H9 (cell line): ENCODE measurements around the gene OR4D2. TPM values are rescaled to one million over a fixed set of nuclear protein-coding genes. Genes with fewer than 3 reads are reported as not detected.

Experiments
- DNase-seq: peaks from one replicate; pipeline ENCODE4 v3.0.0-alpha.2; 2017
- H2AFZ ChIP-seq: one replicate; pipeline ENCODE4 v1.6.1; 2013; ENCODE audit warnings: mild to moderate bottlenecking, low read length, control low read depth, moderate library complexity
- H2AK5ac ChIP-seq: 2 replicates; pipeline ENCODE4 v1.6.1; 2013; ENCODE audit warnings: low read length, control low read depth, mixed read lengths; ENCODE audit not compliant: insufficient read length
- H2BK120ac ChIP-seq: one replicate; pipeline ENCODE4 v1.6.1; 2013; ENCODE audit warnings: low read depth, mild to moderate bottlenecking, low read length, control low read depth, inconsistent platforms; ENCODE audit not compliant: poor library complexity, severe bottlenecking
- H2BK12ac ChIP-seq: 2 replicates; pipeline ENCODE4 v1.6.1; 2013; ENCODE audit warnings: low read length, control low read depth, mixed read lengths, low read depth; ENCODE audit not compliant: insufficient read length
- H2BK15ac ChIP-seq: 2 replicates; pipeline ENCODE4 v1.6.1; 2013; ENCODE audit warnings: low read depth, low read length, control low read depth
- H2BK20ac ChIP-seq: one replicate; pipeline ENCODE4 v1.6.1; 2013; ENCODE audit warnings: low read depth, mild to moderate bottlenecking, low read length, control low read depth, inconsistent platforms; ENCODE audit not compliant: poor library complexity, severe bottlenecking
- H2BK5ac ChIP-seq: 2 replicates; pipeline ENCODE4 v1.6.1; 2013; ENCODE audit warnings: low read length, control low read depth, mixed read lengths; ENCODE audit not compliant: insufficient read length
- H3K14ac ChIP-seq: 2 replicates; pipeline ENCODE4 v1.6.1; 2013; ENCODE audit warnings: low read length, control low read depth; ENCODE audit not compliant: insufficient read depth
- H3K18ac ChIP-seq: 2 replicates; pipeline ENCODE4 v1.6.1; 2013; ENCODE audit warnings: low read depth, mild to moderate bottlenecking, mixed read lengths, low read length, control low read depth; ENCODE audit not compliant: insufficient read length
- H3K23ac ChIP-seq: 2 replicates; pipeline ENCODE4 v1.6.1; 2013; ENCODE audit warnings: low read length, control low read depth, mixed read lengths, low read depth; ENCODE audit not compliant: insufficient read length
- H3K23me2 ChIP-seq: 2 replicates; pipeline ENCODE4 v1.6.1; 2013; ENCODE audit warnings: low read depth, mild to moderate bottlenecking, mixed read lengths, low read length, control low read depth; ENCODE audit not compliant: insufficient read length, poor library complexity, severe bottlenecking
- H3K27ac ChIP-seq: 2 replicates; pipeline ENCODE4 v1.5.1; 2013; ENCODE audit warnings: low read length, control low read depth, mixed read lengths, low read depth; ENCODE audit not compliant: insufficient read length
- H3K27me3 ChIP-seq: 2 replicates; pipeline ENCODE4 v1.6.1; 2013; ENCODE audit warnings: low read length, control low read depth, inconsistent platforms; ENCODE audit not compliant: insufficient read depth
- H3K4ac ChIP-seq: 2 replicates; pipeline ENCODE4 v1.6.1; 2013; ENCODE audit warnings: low read depth, mild to moderate bottlenecking, control low read depth, inconsistent platforms, low read length, moderate library complexity
- H3K4me1 ChIP-seq: 2 replicates; pipeline ENCODE4 v1.6.1; 2013; ENCODE audit warnings: low read length, control low read depth, inconsistent platforms; ENCODE audit not compliant: insufficient read depth
- H3K4me2 ChIP-seq: 2 replicates; pipeline ENCODE4 v1.6.1; 2013; ENCODE audit warnings: low read length, control low read depth, mixed read lengths; ENCODE audit not compliant: insufficient read length, insufficient read depth
- H3K56ac ChIP-seq: 2 replicates; pipeline ENCODE4 v1.6.1; 2013; ENCODE audit warnings: low read depth, mild to moderate bottlenecking, mixed read lengths, low read length, control low read depth; ENCODE audit not compliant: insufficient read length
- H3K79me1 ChIP-seq: 2 replicates; pipeline ENCODE4 v1.6.1; 2013; ENCODE audit warnings: low read depth, mild to moderate bottlenecking, moderate library complexity, low read length, control low read depth, inconsistent platforms; ENCODE audit not compliant: insufficient read depth, poor library complexity, severe bottlenecking
- H3K79me2 ChIP-seq: 2 replicates; pipeline ENCODE4 v1.6.1; 2013; ENCODE audit warnings: low read length, control low read depth, inconsistent platforms; ENCODE audit not compliant: insufficient read depth
- H3K9ac ChIP-seq: 2 replicates; pipeline ENCODE4 v1.6.1; 2013; ENCODE audit warnings: low read length, control low read depth, mixed read lengths; ENCODE audit not compliant: insufficient read length; ENCODE audit errors: extremely low read depth
- H3K9me3 ChIP-seq: one replicate; pipeline ENCODE4 v1.6.1; 2013; ENCODE audit warnings: low read depth, low read length, inconsistent platforms; ENCODE audit not compliant: control insufficient read depth
- H3T11ph ChIP-seq: one replicate; pipeline ENCODE4 v1.6.1; 2013; ENCODE audit warnings: mild to moderate bottlenecking, low read length, control low read depth, inconsistent platforms
- H4K20me1 ChIP-seq: one replicate; pipeline ENCODE4 v1.6.1; 2013; ENCODE audit not compliant: control insufficient read depth, insufficient read length, insufficient read depth
- H4K5ac ChIP-seq: 2 replicates; pipeline ENCODE4 v1.6.1; 2013; ENCODE audit warnings: low read depth, mild to moderate bottlenecking, mixed read lengths, low read length, control low read depth; ENCODE audit not compliant: insufficient read length
- H4K8ac ChIP-seq: replicated peaks from 2 replicates; pipeline ENCODE4 v1.6.1; 2013; ENCODE audit warnings: low read length, control low read depth, mixed read lengths, low read depth; ENCODE audit not compliant: insufficient read length
- H4K91ac ChIP-seq: 2 replicates; pipeline ENCODE4 v1.6.1; 2013; ENCODE audit warnings: low read depth, mild to moderate bottlenecking, moderate library complexity, mixed read lengths, low read length, control low read depth; ENCODE audit not compliant: insufficient read length
- H3K27ac Mint-ChIP-seq, 3 experiments: 2 replicates in 2 of 3; 3 replicates in 1 of 3; pipeline ENCODE4 v1.8.0; 2020 to 2021; ENCODE audit warnings: mixed read lengths in 3 of 3, mild to moderate bottlenecking in 1 of 3, moderate library complexity in 1 of 3
- H3K27me3 Mint-ChIP-seq: 2 replicates; pipeline ENCODE4 v1.8.0; 2021; ENCODE audit warnings: low read depth, mild to moderate bottlenecking, moderate library complexity, mixed read lengths
- H3K36me3 Mint-ChIP-seq, 3 experiments: 2 replicates in 2 of 3; 3 replicates in 1 of 3; pipeline ENCODE4 v1.8.0; 2020 to 2021; ENCODE audit warnings: low read depth in 3 of 3, mixed read lengths in 3 of 3; ENCODE audit not compliant: insufficient read depth in 1 of 3
- H3K4me1 Mint-ChIP-seq, 2 experiments: 2 replicates each; pipeline ENCODE4 v1.8.0; 2020; ENCODE audit warnings: mixed read lengths in 2 of 2
- H3K4me3 Mint-ChIP-seq, 2 experiments: 2 replicates in 1 of 2; 3 replicates in 1 of 2; pipeline ENCODE4 v1.8.0; 2020 to 2021; ENCODE audit warnings: mild to moderate bottlenecking in 2 of 2, mixed read lengths in 2 of 2, moderate library complexity in 1 of 2
- H3K9me3 Mint-ChIP-seq, 2 experiments: 2 replicates in 1 of 2; 3 replicates in 1 of 2; pipeline ENCODE4 v1.8.0; 2020; ENCODE audit warnings: mild to moderate bottlenecking in 2 of 2, mixed read lengths in 2 of 2, moderate library complexity in 1 of 2
- CTCF ChIP-seq: fragments of 200-600 bp; sonication (generic); conservative IDR thresholded peaks from 3 replicates; pipeline ENCODE4 v1.8.0; 2021; ENCODE audit warnings: antibody characterized with exemption, mild to moderate bottlenecking
- WGBS: extraction: QIAGEN DNeasy Blood & Tissue Kit; methylation state at CpG from one replicate; pipeline ENCODE4 v1.1.7; 2013; ENCODE audit warnings: missing lambda C conversion rate, low lambda C conversion rate, mixed read lengths; ENCODE audit not compliant: insufficient read length; ENCODE audit errors: extremely low coverage; 5-methylcytosine and 5-hydroxymethylcytosine counted together
- total RNA-seq: library from RNA; stranded (reverse); gene quantifications from 2 replicates; pipeline ENCODE4 v1.2.1, GENCODE V29; 2021

The OR4D2 gene
- total RNA-seq, 1 experiment from 2014 or later = not detected

GRCh38 chr17:58191241-58191896, 24.6 kb downstream of the OR4D2 start:
- no peak overlapping the region for H3K18ac ChIP-seq
- no peak overlapping the region for H3K4me2 ChIP-seq
- H3K9me3 Mint-ChIP-seq = no peaks in the 10 kb centered on the region
- H3T11ph ChIP-seq = no peak overlapping the region
- DNase-seq = no peak
- H3K79me2 ChIP-seq = no peaks in the 10 kb centered on the region
- H3K9ac ChIP-seq = no peak overlapping the region
- no peaks in the 10 kb centered on the region for H3K79me1 ChIP-seq
- H2BK120ac ChIP-seq = no peak overlapping the region
- no CpG with 5 or more reads among the region's 14 CpGs for WGBS
- H3K9me3 ChIP-seq = no peaks in the 10 kb centered on the region
- H3K27me3 Mint-ChIP-seq = peaks cover 14% of the 10 kb centered on the region
- H3K27ac Mint-ChIP-seq = peak overlapping the region in 1 of 3 experiments; percentile 49; a peak in 2 of 7 replicates
- no peak overlapping the region for H2BK20ac ChIP-seq
- H2AFZ ChIP-seq = no peak overlapping the region
- H2BK5ac ChIP-seq = no peak overlapping the region
- H4K5ac ChIP-seq = no peak overlapping the region
- no peak overlapping the region for H2BK12ac ChIP-seq
- no peak for TF ChIP-seq CTCF
- H4K91ac ChIP-seq = no peak overlapping the region
- H2AK5ac ChIP-seq = no peak overlapping the region
- no peak overlapping the region; the same call in 1 of the 2 replicates for H3K14ac ChIP-seq
- no peaks in the 10 kb centered on the region for H4K20me1 ChIP-seq
- H3K27me3 ChIP-seq = no peaks in the 10 kb centered on the region
- H3K36me3 Mint-ChIP-seq = no peaks in the 10 kb centered on the region
- H3K4me1 Mint-ChIP-seq = peaks cover 5 to 7% of the 10 kb centered on the region in 2 experiments; a peak in 3 of 4 replicates
- no peak overlapping the region for H2BK15ac ChIP-seq
- no peaks in the 10 kb centered on the region for H3K23me2 ChIP-seq
- H3K4me1 ChIP-seq = no peaks in the 10 kb centered on the region
- H3K4me3 Mint-ChIP-seq = no peak overlapping the region; a peak in 1 of 5 replicates
- no peak overlapping the region for H3K4ac ChIP-seq
- no peak overlapping the region for H3K56ac ChIP-seq
- no peak overlapping the region for H3K23ac ChIP-seq
- H3K27ac ChIP-seq = no peak overlapping the region
- no peak overlapping the region for H4K8ac ChIP-seq
